ENCODE data around the gene TADA2B. TPM values are rescaled to one million over a fixed set of nuclear protein-coding genes. Genes with fewer than 3 reads are reported as not detected.
"Not testable (repeated sequence)": the region's sequence is repeated elsewhere in the genome, so short reads cannot be mapped to it uniquely, and the experiment has no call there.

The TADA2B gene
- total and polyA plus RNA-seq, 7 experiments from 2014 or later, result 4.0 to 49.0 (median 30.5) TPM

- Mint-ChIP-seq H3K36me3 (peaks cover 0 to 6% (median 0%) of the 10 kb centered on the region in 5 donors), H3K27ac (no peak overlapping the region), H3K27me3 (peaks cover 26 to 68% (median 41%) of the 10 kb centered on the region in 5 donors), H3K4me1 (peaks cover 0 to 4% (median 0%) of the 10 kb centered on the region in 7 donors), H3K9me3 (peaks cover 0 to 29% (median 2%) of the 10 kb centered on the region in 11 donors), H3K4me3 (peak overlapping the region in 1 of 10 donors; percentile 46)
- Histone ChIP-seq H3K4me1 (ENCODE audit: control insufficient read depth in 2 of 2, insufficient read depth in 2 of 2, low read length in 2 of 2) (no peaks in the 10 kb centered on the region), H3K9me3 (ENCODE audit: control insufficient read depth in 2 of 3, low read length in 3 of 3) (no peaks in the 10 kb centered on the region), H3K27me3 (ENCODE audit: control insufficient read depth in 2 of 2, insufficient read depth in 2 of 2, low read length in 2 of 2) (peaks cover 3 to 4% of the 10 kb centered on the region in 2 donors), H3K4me3 (ENCODE audit: low read length) (no peak overlapping the region), H3K27ac (ENCODE audit: low read depth, low read length) (no peak overlapping the region), H3K36me3 (ENCODE audit: control insufficient read depth in 2 of 3, insufficient read depth in 3 of 3, low read length in 3 of 3) (no peaks in the 10 kb centered on the region)
- ChIA-PET CTCF (interaction anchor here (0.8 to 1.4 kb wide), 3 partner anchors 13 to 141 kb away, joined by 3 to 4 read pairs (median 3); no protein-coding TSS in a partner anchor), POLR2A (interaction anchor here (1.3 kb wide), 1 partner anchor 16 kb away, joined by 5 read pairs; the partner anchor contains the start of gene GRPEL1)
- DNase-seq, result no peak
- intact Hi-C loops (cut with micrococcal nuclease), result no loop called here
- ATAC-seq, result no peak
Measured at GRCh38 chr4:7083597-7084563, 40.7 kb downstream of the TADA2B start.

GRCh38 chr4:7084564-7084961, 41.4 kb downstream of the TADA2B start:
- H3K4me3 ChIP-seq (ENCODE audit: low read length); H3K27ac Mint-ChIP-seq; H3K27ac ChIP-seq (ENCODE audit: low read depth, low read length); ATAC-seq; H3K36me3 Mint-ChIP-seq; intact Hi-C loops (cut with micrococcal nuclease); H3K36me3 ChIP-seq (ENCODE audit: control insufficient read depth in 2 of 3, insufficient read depth in 3 of 3, low read length in 3 of 3); H3K9me3 ChIP-seq (ENCODE audit: control insufficient read depth in 2 of 3, low read length in 3 of 3); H3K4me1 ChIP-seq (ENCODE audit: control insufficient read depth in 2 of 2, insufficient read depth in 2 of 2, low read length in 2 of 2); H3K4me1 Mint-ChIP-seq; POLR2A ChIA-PET; H3K27me3 ChIP-seq (ENCODE audit: control insufficient read depth in 2 of 2, insufficient read depth in 2 of 2, low read length in 2 of 2); DNase-seq: not testable (repeated sequence)
- CTCF ChIA-PET, result interaction anchor here (1.3 kb wide), 1 partner anchor 17 kb away, joined by 3 read pairs; no protein-coding TSS in a partner anchor
- peaks cover 26 to 70% (median 45%) of the 10 kb centered on the region in 5 donors for H3K27me3 Mint-ChIP-seq
- peak overlapping the region in 1 of 10 donors; percentile 46 for H3K4me3 Mint-ChIP-seq
- peaks cover 0 to 29% (median 2%) of the 10 kb centered on the region in 11 donors for H3K9me3 Mint-ChIP-seq

GRCh38 chr4:7086384-7086783, 43.2 kb downstream of the TADA2B start:
- H3K27me3 ChIP-seq (ENCODE audit: control insufficient read depth in 2 of 2, insufficient read depth in 2 of 2, low read length in 2 of 2), result peaks cover 3 to 4% of the 10 kb centered on the region in 2 donors
- intact Hi-C loops (cut with micrococcal nuclease), result no loop called here
- Mint-ChIP-seq H3K27me3 (peaks cover 26 to 64% (median 55%) of the 10 kb centered on the region in 5 donors), H3K9me3 (peaks cover 0 to 15% (median 2%) of the 10 kb centered on the region in 11 donors), H3K27ac (no peak overlapping the region), H3K4me1 (peaks cover 0 to 4% (median 0%) of the 10 kb centered on the region in 7 donors), H3K36me3 (peaks cover 0 to 6% (median 0%) of the 10 kb centered on the region in 5 donors), H3K4me3 (no peak overlapping the region)
- no peak overlapping the region for H3K27ac ChIP-seq (ENCODE audit: low read depth, low read length)
- no peaks in the 10 kb centered on the region for H3K4me1 ChIP-seq (ENCODE audit: control insufficient read depth in 2 of 2, insufficient read depth in 2 of 2, low read length in 2 of 2)
- ATAC-seq (no peak), DNase-seq (no peak)
- ChIA-PET CTCF (no interaction called here), POLR2A (no interaction called here)
- H3K36me3 ChIP-seq (ENCODE audit: control insufficient read depth in 2 of 3, insufficient read depth in 3 of 3, low read length in 3 of 3), result no peaks in the 10 kb centered on the region
- no peaks in the 10 kb centered on the region for H3K9me3 ChIP-seq (ENCODE audit: control insufficient read depth in 2 of 3, low read length in 3 of 3)
- no peak overlapping the region for H3K4me3 ChIP-seq (ENCODE audit: low read length)

DNA sequence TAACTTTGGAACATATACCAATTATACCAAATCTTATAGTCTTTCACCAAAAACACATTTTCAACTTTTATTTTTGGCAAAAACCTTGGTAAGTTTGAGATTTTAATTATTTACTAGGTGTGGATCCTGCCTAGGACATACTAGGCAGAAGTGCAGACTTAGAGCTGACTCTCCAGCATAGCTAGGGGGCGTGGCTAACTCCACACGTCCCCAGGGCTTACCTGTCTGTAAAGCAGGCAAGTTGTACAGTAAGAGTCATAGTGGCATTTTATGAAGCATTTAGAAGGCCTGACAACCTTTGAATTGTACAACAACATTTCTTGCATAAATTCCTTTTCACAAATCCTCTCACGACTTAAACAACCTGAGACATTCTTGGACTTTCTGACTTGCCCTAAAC, 43.9 kb downstream of the TADA2B start:
- Mint-ChIP-seq H3K36me3 (peaks cover 0 to 6% (median 0%) of the 10 kb centered on the region in 5 donors), H3K27me3 (peaks cover 26 to 61% (median 54%) of the 10 kb centered on the region in 5 donors), H3K4me3 (no peak overlapping the region), H3K27ac (no peak overlapping the region), H3K9me3 (peaks cover 0 to 13% (median 2%) of the 10 kb centered on the region in 11 donors), H3K4me1 (peaks cover 0 to 4% (median 0%) of the 10 kb centered on the region in 7 donors)
- ChIA-PET CTCF (no interaction called here), POLR2A (no interaction called here)
- H3K4me1 ChIP-seq (ENCODE audit: control insufficient read depth in 2 of 2, insufficient read depth in 2 of 2, low read length in 2 of 2), result no peaks in the 10 kb centered on the region
- no peaks in the 10 kb centered on the region for H3K9me3 ChIP-seq (ENCODE audit: control insufficient read depth in 2 of 3, low read length in 3 of 3)
- peaks cover 3 to 4% of the 10 kb centered on the region in 2 donors for H3K27me3 ChIP-seq (ENCODE audit: control insufficient read depth in 2 of 2, insufficient read depth in 2 of 2, low read length in 2 of 2)
- H3K36me3 ChIP-seq (ENCODE audit: control insufficient read depth in 2 of 3, insufficient read depth in 3 of 3, low read length in 3 of 3), result no peaks in the 10 kb centered on the region
- intact Hi-C loops (cut with micrococcal nuclease), result no loop called here
- no peak for ATAC-seq
- DNase-seq, result no peak
- no peak overlapping the region for H3K4me3 ChIP-seq (ENCODE audit: low read length)
- no peak overlapping the region for H3K27ac ChIP-seq (ENCODE audit: low read depth, low read length)

DNA sequence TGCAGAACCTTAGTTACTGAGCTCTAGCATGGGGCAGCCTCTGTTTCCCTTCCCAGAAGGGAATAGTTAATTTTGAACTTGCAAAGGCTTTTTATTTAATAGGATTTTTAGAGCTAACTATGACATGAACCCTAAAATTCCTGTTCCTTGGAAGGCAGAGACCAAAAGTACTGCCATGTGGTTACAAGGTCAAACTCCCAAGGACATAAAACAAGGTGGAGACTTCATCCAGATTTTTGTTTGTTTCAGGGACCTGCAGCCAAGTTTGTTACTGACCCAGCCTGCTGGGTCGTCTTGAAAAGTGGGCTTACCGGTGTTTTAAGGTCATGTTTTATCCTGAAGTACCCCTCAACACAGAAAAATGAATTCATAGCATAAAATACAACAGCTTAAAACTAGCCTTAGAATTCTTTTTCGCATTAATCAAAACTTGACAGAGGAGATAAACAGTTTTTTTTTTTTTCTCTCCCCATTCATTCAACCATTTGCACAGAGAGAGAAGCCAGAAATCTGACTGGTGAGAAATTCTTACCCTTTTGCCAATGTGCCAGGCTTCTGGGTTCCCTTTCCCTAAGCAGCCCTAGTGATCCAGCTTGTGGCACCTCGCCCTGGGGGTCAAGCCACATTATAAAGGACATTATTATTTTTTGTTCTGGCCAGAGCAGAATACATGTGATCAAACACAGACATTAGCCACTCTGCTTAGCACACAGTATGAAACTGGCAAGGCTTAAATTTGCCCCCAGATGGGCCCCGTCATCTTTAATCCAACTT, 46.2 kb downstream of the TADA2B start:
- intact Hi-C loops (cut with micrococcal nuclease), result no loop called here
- ATAC-seq (no peak), DNase-seq (no peak)
- no peaks in the 10 kb centered on the region for H3K36me3 ChIP-seq (ENCODE audit: control insufficient read depth in 2 of 3, insufficient read depth in 3 of 3, low read length in 3 of 3)
- ChIA-PET CTCF (no interaction called here), POLR2A (interaction anchor here (0.7 kb wide), 1 partner anchor 17 kb away, joined by 3 read pairs; no protein-coding TSS in a partner anchor)
- H3K4me3 ChIP-seq (ENCODE audit: low read length), result no peak overlapping the region
- Mint-ChIP-seq H3K4me3 (no peak overlapping the region), H3K4me1 (peaks cover 0 to under 1% (median 0%) of the 10 kb centered on the region in 7 donors), H3K36me3 (peaks cover 0 to 5% (median 0%) of the 10 kb centered on the region in 5 donors), H3K27me3 (peaks cover 22 to 53% (median 44%) of the 10 kb centered on the region in 5 donors), H3K9me3 (peaks cover 0 to 13% (median 2%) of the 10 kb centered on the region in 11 donors), H3K27ac (no peak overlapping the region)
- no peaks in the 10 kb centered on the region for H3K27me3 ChIP-seq (ENCODE audit: control insufficient read depth in 2 of 2, insufficient read depth in 2 of 2, low read length in 2 of 2)
- no peak overlapping the region for H3K27ac ChIP-seq (ENCODE audit: low read depth, low read length)
- H3K4me1 ChIP-seq (ENCODE audit: control insufficient read depth in 2 of 2, insufficient read depth in 2 of 2, low read length in 2 of 2), result no peaks in the 10 kb centered on the region
- H3K9me3 ChIP-seq (ENCODE audit: control insufficient read depth in 2 of 3, low read length in 3 of 3), result no peaks in the 10 kb centered on the region

DNA sequence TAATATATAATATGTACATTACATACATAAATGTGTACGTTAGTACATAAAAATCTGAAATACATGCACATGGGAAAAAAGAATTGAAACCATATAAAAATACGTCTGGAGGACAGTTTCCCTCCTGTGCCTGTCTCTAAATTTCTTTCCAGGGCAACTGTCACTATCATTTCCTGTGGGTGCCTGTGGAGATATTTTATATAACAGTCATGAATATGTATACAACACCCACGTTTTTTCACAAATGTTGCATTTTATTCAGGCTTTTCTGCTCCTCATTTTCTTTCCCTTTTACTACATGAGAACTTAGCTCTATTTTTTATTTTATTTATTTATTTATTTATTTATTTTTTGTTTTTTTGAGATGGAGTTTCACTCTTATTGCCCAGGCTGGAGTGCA, 48.9 kb downstream of the TADA2B start:
- Mint-ChIP-seq H3K4me1 (no peaks in the 10 kb centered on the region), H3K27me3 (peaks cover 9 to 46% (median 35%) of the 10 kb centered on the region in 5 donors)
- intact Hi-C loops (cut with micrococcal nuclease), result no loop called here

More for the DNA sequence above, 48.9 kb downstream of the TADA2B start:
- Mint-ChIP-seq H3K9me3 (peaks cover 0 to 4% (median 0%) of the 10 kb centered on the region in 11 donors), H3K27ac (no peak overlapping the region), H3K4me3 (no peak overlapping the region), H3K36me3 (no peaks in the 10 kb centered on the region)
- H3K27ac ChIP-seq (ENCODE audit: low read depth, low read length), result no peak overlapping the region
- H3K9me3 ChIP-seq (ENCODE audit: control insufficient read depth in 2 of 3, low read length in 3 of 3), result no peaks in the 10 kb centered on the region
- ChIA-PET CTCF (no interaction called here), POLR2A (no interaction called here)
- no peaks in the 10 kb centered on the region for H3K36me3 ChIP-seq (ENCODE audit: control insufficient read depth in 2 of 3, insufficient read depth in 3 of 3, low read length in 3 of 3)
- H3K27me3 ChIP-seq (ENCODE audit: control insufficient read depth in 2 of 2, insufficient read depth in 2 of 2, low read length in 2 of 2), result no peaks in the 10 kb centered on the region
- ATAC-seq, result no peak
- no peaks in the 10 kb centered on the region for H3K4me1 ChIP-seq (ENCODE audit: control insufficient read depth in 2 of 2, insufficient read depth in 2 of 2, low read length in 2 of 2)
- no peak for DNase-seq
- no peak overlapping the region for H3K4me3 ChIP-seq (ENCODE audit: low read length)

Data from naive thymus-derived CD4-positive, alpha-beta T cell (primary cell).